Stimulated activated CD8-positive, alpha-beta memory T cell treated with anti-CD3 and anti-CD28 coated beads, Interleukin-4, amount 100 ng/mL, for 24 hours (primary cell): Measurements from ENCODE around the gene GPR37.
A peak's percentile ranks its signal among the peaks of the same experiment; 100 is the strongest.

Experiments used
- DNase-seq: peaks from one replicate; pipeline ENCODE4 v3.0.0-alpha.2; 2020; ENCODE audit warnings: low read depth

The GPR37 gene, protein sequence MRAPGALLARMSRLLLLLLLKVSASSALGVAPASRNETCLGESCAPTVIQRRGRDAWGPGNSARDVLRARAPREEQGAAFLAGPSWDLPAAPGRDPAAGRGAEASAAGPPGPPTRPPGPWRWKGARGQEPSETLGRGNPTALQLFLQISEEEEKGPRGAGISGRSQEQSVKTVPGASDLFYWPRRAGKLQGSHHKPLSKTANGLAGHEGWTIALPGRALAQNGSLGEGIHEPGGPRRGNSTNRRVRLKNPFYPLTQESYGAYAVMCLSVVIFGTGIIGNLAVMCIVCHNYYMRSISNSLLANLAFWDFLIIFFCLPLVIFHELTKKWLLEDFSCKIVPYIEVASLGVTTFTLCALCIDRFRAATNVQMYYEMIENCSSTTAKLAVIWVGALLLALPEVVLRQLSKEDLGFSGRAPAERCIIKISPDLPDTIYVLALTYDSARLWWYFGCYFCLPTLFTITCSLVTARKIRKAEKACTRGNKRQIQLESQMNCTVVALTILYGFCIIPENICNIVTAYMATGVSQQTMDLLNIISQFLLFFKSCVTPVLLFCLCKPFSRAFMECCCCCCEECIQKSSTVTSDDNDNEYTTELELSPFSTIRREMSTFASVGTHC

DNA sequence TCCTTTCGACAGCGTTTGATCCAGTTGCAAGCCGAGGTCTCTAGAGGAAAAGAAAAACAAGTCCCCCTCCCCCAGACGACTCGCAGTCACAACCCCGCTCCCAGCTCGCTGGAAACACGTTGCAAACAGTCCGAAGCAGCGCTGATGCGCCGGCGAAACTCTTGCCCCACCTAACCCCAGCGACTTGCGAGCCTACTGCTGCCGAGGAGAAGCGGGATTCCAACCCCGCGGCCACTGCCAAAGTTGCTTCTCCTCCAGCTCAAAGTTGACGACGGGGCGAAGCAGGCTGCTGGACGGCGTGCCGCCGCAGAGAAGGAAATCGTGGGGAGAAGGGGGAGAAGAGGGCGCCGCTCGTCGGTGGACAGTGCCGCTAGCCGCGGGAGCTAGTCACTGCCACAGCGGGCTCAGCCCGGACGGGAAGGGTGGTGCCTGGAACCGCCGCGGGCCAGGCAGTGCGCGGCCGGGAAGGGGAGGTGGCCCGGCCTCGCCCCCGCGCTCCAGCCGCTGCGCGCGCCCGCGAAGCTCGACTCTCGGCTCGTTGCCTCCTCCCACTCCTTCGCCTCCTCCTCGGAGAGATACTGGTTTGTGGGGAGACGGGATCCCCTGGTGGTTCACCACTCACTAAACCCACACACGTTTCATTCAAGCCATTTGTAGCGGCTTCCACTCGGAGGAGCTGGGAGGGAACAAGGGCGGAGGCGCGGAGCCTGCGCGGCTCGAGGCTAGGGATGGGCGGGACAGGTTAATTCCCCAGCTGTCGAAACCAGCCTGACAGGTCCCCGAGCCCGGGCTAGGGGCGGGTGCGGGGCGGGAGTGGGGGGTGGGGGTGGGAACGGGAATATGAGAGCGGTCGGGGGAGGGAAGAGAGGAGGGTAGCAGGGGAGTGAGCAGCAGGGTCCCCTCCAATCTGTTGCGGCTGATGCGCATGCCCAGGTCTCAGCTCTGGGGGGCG, at the start of gene GPR37:
TSS of gene GPR37 (minus strand) at position 392 of the 952 bp plus-strand sequence. CDS start 816 bp downstream, outside the sequence.
- DNase-seq: peak; percentile 35

DNA sequence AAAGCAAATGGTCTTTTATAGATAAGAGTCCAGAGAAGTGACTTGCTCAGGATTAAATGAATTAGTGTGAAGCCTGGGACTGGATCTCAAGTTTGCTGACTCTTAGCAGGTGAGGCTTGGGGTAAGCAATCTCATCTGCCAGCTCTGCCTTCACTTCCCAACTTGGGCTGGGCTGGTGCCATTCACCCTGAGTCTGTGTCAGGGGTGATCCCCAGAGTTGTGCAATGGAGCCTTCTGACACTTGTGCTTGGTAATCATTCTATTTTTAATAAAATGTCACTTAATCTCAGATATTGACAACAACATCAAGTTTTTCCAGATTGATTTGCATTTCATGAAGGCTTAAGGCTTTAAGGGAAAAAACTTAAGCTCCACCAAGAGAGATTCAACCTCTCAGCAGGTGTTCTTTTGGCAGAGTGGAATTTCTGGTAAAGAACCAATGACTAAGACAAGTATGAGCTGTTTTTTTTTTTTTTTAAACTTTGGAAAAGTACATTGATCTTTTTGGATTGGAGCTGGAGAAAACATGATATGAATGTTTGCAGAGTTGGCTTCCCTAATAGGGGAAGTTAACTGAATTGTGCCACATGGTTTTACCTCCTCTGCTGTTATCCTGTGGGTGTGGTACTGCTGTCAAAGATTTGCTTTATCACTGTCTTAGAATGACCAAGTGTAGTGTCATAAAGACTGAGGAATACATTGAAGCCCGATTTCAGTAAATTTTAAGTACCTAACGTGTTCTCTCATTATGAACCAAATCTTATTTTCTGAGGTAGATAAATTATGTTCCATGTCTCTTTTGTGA, 48.6 kb upstream of the GPR37 start:
- DNase-seq: no peak

DNA sequence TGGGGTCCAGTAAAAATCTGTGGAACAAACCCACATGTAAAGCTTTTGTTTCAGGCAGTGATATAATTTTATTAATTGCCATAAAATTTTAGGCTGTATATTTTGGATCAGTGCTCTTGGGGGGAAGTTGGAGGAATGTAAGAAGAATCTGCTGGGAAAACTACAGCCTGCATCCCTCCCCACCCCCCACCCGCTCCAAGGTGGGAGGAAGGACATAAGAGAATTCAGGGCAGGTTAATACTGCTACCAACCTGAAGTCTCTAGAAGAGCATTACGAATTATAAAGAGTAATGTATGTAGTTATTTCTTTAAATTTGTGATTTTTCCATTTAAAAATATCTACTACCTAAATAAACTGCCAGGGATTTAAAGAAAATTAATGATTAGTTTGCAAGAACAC, 47.2 kb upstream of the GPR37 start:
- DNase-seq: no peak

DNA sequence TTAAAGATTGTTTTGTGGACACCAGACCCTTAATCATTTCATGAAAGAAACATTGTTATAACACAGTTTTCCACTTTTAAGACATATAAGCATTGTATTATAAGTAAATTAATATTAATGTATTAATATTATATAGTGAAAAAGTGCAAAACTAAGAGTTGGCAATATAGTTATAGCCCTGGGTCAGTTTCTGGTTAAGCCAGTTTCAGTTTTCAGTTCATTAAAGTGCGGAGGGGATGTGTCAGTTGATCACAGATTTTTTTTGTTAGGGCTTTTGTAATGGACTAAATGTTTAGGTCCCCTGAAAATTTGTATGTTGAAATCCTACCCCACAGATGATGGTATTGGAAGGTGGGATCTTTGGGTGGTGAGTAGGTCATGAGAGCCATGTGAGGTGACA, 45.7 kb upstream of the GPR37 start:
- DNase-seq: no peak

DNA sequence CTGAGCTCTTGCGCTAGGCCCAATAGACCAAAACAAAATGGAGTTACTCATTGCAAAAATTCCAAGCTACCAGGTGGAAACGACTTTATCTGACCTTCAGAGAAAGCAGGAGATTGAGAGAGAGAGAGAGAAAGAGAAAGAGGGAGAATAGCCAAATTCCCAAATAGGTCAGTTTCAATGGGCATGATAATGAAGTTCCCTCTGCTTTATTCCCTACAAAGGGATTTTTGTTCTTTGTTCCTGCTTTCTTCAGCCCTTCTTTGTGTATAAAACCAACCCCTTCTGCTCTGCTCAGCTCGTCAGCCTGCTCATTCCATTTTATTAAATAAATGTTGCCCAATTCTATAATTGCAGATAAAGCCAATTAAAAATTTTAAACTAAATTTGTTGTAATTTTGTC, 45.0 kb upstream of the GPR37 start:
- DNase-seq: no peak

DNA sequence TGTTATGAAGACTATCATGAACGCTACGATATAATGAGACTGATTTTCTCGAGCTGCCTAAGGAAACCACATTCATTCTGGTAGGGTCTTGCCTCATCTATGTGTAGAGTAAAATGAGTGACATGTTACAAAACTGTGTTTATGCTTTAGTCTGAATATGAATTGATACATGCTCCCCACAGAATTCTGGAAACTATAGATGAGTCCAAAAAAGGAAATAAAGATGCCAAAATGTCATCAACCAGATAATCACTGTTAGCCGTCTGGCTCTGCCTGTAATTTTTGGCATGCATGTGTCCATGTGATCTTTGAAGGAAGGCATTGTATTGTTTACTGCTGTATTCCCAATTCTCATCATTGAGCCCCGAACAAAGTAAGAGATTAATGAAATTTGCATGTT, 42.6 kb upstream of the GPR37 start:
- DNase-seq: no peak

DNA sequence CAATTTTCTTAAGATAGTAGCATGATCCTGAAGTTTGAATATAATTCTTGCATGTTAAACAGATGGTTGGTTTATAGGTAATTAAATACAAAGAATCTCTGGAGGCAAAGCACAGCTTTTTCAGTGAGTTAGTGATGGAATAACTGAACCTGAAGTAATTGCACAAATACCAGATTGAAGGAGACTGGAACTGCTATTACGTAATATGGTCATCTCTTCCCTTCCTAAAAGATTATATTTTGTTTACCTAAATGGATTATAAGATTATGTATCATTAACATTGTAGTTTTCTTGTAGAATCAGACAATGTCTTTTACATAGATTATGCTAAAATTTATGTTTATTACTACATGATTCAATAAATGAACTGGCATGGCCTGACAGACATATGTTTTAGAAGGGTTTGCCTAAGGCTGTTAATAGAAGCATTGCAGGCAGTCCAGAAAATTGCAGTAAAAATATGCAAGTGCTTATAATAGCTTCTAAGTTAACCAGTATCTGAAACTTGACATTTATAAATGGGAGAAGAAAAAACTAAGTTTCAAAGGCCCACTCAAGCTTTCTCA, 35.8 kb upstream of the GPR37 start:
- DNase-seq: no peak

DNA sequence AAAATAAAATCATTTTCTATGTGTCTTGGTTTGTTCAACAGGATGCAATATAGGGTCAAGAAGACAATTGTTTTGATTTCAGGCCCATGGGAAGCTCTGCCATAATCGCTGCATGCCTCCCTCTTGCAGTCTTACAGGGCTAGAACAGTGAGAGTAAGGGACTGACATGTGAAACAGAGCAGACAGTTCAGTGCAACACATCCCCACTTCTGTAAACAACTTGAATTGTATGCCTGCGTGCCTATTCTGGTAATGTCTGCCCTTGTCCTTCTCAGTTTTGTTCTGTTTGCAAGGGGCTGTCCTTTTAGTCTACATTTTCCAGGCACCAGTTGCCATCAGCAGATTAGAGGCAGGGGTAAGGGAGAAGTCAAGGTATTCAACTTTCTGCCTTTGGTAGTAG, 34.8 kb upstream of the GPR37 start:
- no peak for DNase-seq

DNA sequence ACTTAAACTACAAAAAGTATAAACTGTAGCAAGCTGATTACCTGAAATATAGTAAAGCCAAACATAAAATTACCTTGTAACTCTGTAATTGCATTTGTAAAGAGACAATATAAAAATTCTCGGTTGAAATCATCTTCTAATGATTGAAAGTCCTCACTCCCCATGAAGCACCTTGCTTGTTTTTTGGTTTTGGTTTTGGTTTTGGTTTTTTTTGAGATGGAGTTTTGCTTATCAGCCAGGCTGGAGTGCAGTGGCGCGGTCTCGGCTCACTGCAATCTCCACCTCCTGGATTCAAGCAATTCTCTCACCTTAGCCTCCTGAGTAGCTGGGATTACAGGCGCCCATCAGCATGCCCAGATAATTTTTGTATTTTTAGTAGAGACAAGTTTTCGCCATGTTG, 33.9 kb upstream of the GPR37 start:
- DNase-seq: no peak

DNA sequence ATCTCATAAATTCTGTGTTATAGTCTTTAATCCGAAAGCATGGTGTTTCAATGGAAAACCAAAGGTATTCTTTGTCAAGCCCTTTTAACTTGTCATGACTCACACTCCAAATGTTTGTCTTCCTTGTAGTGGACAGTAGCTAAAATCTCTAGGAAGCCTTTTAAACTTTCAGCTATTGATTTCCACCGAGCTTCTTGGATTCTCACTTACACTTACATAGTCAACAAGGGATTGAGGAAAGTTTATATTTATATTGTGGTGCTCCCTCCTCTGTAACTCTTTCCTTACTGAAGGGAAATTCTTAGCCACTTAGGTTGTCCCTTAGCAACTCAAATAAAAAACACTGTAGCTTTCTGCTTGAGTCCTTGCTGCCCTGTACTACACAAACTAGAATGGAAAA, 31.2 kb upstream of the GPR37 start:
- DNase-seq: no peak

DNA sequence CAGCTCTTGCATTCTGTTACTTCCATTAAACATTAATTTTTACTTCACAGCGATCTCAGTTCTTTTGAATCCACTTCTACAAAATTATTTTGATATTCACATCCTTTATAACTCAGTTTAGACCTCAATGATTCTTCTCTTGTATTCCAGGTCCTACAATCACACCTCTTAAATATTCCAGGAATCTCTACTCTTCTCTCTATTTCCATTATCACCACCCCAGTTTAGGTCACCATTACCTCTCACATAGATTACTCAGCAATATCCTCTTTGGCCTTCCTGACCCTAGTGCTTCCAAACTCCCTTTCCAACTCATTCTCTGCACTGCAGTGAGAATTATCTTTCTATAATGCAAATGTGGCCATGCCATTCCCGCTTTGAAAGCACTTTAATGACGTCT, 27.1 kb upstream of the GPR37 start:
- no peak for DNase-seq

DNA sequence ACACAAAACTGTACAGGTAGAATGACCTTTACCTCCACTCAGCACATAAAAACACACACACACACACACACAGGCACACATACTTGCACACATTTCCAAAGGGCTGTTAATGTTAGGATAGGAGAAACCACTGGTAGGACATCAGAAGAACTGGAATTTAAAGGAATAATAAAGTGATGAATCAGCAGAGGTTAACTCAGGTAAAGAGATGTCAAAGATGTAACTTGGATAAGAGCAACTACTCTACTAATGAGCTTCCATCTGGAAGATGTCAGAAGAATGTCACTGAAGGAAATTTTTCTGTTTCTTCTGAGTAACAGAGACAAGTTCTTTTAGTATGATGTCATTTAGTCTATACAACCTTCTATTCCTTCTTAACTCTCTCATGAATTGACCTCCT, 26.4 kb upstream of the GPR37 start:
- DNase-seq: no peak

DNA sequence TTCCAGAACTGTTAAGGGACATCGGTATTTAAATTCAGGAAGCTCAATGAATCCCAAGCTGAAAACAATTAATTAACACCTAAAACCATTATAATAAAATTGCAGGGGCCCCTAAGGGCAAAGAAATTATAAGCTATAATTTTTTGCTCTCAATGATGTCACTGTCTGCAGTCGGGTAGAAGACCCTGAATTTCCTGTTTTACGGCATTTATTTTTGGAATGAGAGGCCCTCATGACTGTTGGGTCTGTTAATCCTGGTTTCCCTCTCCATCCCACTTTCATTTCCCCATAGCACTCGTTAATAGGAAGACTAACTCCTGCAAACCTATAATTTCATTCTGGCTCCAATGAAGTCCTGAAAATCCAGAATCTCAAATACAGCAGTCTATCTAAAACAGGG, 25.8 kb upstream of the GPR37 start:
- DNase-seq: no peak

DNA sequence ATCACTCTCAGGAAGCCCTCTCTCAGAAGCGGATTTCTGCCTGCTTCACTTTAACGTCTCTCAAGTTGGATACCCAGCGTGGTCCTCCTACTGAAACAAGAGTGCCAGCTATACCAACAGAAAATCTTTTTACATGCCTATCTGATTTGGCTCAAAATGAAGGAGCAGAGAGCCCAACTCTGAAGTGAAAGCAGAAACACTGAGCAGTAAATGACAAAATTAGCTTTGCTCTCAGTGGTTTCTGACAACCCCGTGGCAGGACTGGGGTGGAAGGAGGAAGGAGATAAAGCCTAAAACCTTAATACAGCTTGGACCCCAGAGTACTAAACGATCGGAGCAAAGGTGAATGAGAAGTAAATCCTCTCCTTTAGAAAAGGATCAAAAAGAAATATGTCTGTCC, 25.1 kb upstream of the GPR37 start:
- DNase-seq: no peak

DNA sequence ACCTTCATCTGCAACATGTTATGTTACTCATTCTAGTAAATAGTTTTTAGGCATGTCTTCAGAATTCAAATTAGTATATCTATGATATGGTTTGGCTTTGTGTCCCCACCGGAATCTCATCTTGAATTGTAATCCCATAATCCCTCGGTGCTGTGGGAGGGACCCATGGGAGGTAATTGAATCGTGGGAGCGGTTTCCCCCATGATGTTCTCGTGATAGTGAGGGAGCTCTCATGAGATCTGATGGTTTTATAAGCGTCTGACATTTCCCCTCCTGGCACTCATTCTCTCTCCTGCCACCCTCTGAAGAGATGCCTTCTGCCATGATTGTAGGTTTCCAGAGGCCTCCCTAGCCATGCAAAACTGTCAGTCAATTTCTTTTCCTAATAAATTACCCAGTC, 20.4 kb upstream of the GPR37 start:
- DNase-seq: no peak

DNA sequence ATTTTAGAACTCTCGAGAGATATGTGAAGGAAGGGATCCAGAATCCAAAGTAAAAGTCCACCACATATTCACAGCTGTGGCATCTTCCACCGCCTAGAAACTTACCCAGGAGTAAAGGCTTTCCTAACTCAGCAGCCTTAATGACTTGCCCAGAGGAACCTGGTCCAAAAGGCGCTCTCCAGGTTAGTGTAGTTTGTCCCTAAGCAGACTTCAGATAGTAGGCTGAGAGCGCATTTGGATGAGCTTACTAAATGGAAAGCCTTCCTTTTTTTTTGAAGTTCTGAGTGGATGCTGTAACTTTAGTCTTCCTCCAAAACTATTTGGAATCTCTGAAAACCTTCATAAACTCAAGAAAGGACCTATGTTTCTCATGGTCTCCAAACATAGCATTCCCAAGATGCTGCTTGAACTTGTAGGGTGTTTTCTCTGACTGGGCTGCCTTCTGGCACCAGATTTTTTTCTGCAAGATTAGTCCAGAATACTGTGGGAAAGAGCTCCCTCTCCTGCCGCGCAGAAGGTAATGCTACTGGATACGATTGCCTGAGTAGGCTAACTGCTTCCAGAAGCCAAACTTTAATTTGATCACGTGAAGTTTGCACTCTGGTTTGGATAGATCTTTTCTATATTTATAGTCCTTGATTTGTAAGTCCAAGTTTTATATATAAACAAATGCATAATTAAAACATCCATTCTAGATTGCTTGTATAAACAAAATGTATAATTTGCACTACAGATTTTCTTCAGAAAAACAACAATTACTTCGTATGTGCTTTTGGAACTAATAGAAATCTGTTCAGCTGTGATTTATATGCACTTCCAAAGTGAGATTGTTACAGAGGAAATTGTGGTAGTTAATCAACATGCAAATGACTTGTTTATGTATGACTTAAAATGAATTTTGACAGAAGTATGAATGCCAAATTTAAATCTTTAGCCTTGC, 19.6 kb upstream of the GPR37 start:
- DNase-seq: no peak

DNA sequence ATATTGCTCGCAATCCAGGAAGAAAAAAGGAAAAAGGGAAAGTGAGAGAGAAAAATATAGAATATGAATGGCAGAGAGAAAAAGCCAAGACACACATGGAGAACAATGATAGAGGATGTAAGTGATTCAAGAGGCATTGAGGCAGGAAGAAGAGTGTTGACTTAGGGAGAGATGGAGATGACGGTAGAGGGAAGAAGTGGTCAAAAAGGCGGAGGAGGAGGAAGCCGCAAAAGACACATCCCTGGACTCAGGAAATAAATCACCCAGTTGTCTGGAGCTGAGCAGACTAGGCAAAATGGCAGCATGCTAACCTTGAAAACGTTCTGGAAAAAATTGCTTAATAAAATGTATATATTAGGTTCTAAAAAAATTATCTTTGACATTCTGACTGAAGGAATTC, 17.7 kb upstream of the GPR37 start:
- no peak for DNase-seq

DNA sequence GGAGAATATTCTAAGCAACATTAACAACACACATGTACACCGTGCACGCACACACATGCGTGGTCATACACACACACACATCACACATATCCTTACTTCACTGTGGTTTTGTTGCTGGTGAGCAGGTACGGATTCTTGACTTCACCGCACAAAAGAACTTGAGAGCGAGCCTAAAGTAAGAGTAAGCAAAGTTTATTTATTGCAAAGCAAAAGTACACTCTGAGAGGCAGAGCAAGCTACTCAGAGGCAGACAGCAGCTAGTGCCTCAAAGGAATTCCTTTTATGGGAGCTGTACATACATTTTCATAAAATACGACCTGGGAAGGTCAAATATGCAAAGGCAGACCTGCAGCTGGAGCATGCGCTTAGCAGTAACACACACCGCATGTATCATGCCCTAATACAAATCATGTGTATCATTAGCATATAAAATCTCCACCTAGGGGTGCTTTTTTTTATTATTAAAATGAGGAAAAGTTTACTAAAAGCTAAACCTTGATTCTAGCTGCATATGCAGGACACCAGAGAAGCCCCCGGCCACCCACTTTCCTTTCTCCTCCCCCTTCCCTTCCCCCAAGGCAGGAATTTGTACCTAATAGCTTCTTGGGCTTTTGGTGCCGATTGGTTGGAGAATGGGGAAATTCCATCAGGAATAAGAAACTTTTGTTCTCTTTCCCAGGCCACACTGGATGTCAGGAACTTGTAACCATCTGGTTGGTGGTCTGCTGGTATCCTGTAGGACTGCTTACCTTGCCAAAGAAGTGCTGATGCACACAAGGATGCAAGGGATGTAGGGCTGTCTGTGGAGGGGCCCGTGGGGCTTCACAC, 16.5 kb upstream of the GPR37 start:
- no peak for DNase-seq

DNA sequence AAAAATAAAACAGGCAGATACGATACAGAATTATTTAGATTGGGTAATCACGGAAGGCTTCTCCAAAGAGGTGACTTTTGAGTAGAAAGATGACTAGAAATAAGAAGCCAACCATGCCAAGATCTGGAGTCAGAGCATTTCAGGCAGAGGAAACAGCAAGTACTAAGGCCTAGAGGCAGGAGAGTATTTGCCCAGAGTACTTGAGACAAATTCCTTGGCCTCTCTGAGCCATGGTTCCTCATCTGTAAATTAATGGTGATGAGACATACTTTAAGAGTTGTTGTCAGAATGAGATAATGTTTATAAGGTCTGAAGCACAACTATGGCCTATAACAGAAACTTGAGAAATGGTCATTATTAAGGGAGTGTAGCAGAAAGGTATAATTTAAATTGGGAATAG, 15.8 kb upstream of the GPR37 start:
- DNase-seq: no peak

DNA sequence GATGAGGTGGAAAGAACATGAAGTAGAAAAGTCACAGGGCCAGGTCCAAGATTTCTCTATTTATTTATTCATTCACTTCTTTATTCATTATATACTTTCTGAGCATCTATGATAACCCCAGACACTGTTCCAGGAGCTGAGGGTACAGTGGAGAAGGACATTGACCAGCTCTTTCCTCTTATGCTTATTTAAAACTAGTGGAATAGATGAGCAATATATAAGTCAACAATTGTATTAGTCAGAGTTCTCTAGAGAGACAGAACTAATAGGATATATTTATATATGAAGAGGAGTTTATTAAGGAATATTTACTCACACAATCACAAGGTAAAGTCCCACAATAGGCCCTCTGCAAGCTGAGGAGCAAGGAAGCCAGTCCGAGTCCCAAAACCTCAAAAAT, 15.0 kb upstream of the GPR37 start:
- no peak for DNase-seq
